Neural progenitor cell (in vitro differentiated cells): ENCODE results near the gene U2AF2.

Experiments
- CTCF ChIP-seq: fragments of 200-600 bp; sonication (generic); IDR thresholded peaks from 2 replicates; pipeline ENCODE4 v1.5.1; 2017; ENCODE audit warnings: antibody characterized with exemption, mild to moderate bottlenecking
- EZH2 ChIP-seq: fragments of 200-600 bp; sonication (generic); IDR thresholded peaks from 2 replicates; pipeline ENCODE4 v1.6.1; 2017; ENCODE audit warnings: antibody characterized with exemption, mild to moderate bottlenecking, moderate library complexity

- TF ChIP-seq CTCF (no peak), EZH2 (no peak)
Measured at GRCh38 chr19:55667958-55668357, 13.1 kb downstream of the U2AF2 start.
